Astrocyte (in vitro differentiated cells and primary cell): Measurements from ENCODE around the gene SLC5A2. TPM values are rescaled to one million over a fixed set of nuclear protein-coding genes. Genes with fewer than 3 reads are reported as not detected.

Source experiments
- DNase-seq: peaks from one replicate; pipeline ENCODE4 v3.0.0-alpha.2; 2010; ENCODE audit warnings: low read depth
- FAIRE-seq: peaks from 2 replicates; lab custom pipeline; 2011; peaks lifted over from hg19 to GRCh38; lab: Jason Lieb, UNC
- H2AFZ ChIP-seq: 2 replicates; pipeline ENCODE4 v1.6.0; 2012; ENCODE audit warnings: low read depth, low read length, inconsistent platforms
- H3K27ac ChIP-seq: 2 replicates; pipeline ENCODE4 v1.5.1; 2011; ENCODE audit warnings: low read depth, low read length, inconsistent platforms
- H3K27me3 ChIP-seq: 2 replicates; pipeline ENCODE4 v1.6.0; 2011; ENCODE audit warnings: low read length, inconsistent platforms; ENCODE audit not compliant: insufficient read depth
- H3K36me3 ChIP-seq: 2 replicates; pipeline ENCODE4 v1.5.1; 2011; ENCODE audit warnings: low read length, inconsistent platforms; ENCODE audit not compliant: insufficient read depth
- H3K4me1 ChIP-seq: 2 replicates; pipeline ENCODE4 v1.5.1; 2011; ENCODE audit warnings: low read length, inconsistent platforms; ENCODE audit not compliant: insufficient read depth
- H3K4me2 ChIP-seq: 2 replicates; pipeline ENCODE4 v1.6.0; 2012; ENCODE audit warnings: low read length, inconsistent platforms
- H3K4me3 ChIP-seq: 2 replicates; pipeline ENCODE4 v1.5.1; 2011; ENCODE audit warnings: low read depth, mild to moderate bottlenecking, low read length, inconsistent platforms; ENCODE audit not compliant: insufficient read depth
- H3K79me2 ChIP-seq: 2 replicates; pipeline ENCODE4 v1.6.0; 2012; ENCODE audit warnings: mild to moderate bottlenecking, low read length, inconsistent platforms; ENCODE audit not compliant: insufficient read depth
- H3K9ac ChIP-seq: 2 replicates; pipeline ENCODE4 v1.6.0; 2012; ENCODE audit warnings: mild to moderate bottlenecking, low read length, inconsistent platforms
- H3K9me3 ChIP-seq: 2 replicates; pipeline ENCODE4 v1.5.1; 2012; ENCODE audit warnings: low read depth, mild to moderate bottlenecking, low read length, inconsistent platforms; ENCODE audit not compliant: insufficient read depth
- H4K20me1 ChIP-seq: 2 replicates; pipeline ENCODE4 v1.6.0; 2012; ENCODE audit warnings: low read length, inconsistent platforms; ENCODE audit not compliant: insufficient read depth
- H3K27ac Mint-ChIP-seq: one replicate; pipeline ENCODE4 v1.8.0; 2021; ENCODE audit warnings: mild to moderate bottlenecking, mixed read lengths; ENCODE audit not compliant: unreplicated experiment
- H3K27me3 Mint-ChIP-seq: one replicate; pipeline ENCODE4 v1.8.0; 2021; ENCODE audit warnings: low read depth, mixed read lengths; ENCODE audit not compliant: unreplicated experiment
- H3K36me3 Mint-ChIP-seq: one replicate; pipeline ENCODE4 v1.8.0; 2021; ENCODE audit warnings: low read depth, mixed read lengths; ENCODE audit not compliant: unreplicated experiment
- H3K4me1 Mint-ChIP-seq: one replicate; pipeline ENCODE4 v1.8.0; 2021; ENCODE audit warnings: low read depth, mixed read lengths; ENCODE audit not compliant: unreplicated experiment
- H3K4me3 Mint-ChIP-seq: one replicate; pipeline ENCODE4 v1.8.0; 2021; ENCODE audit warnings: mild to moderate bottlenecking, moderate library complexity, mixed read lengths; ENCODE audit not compliant: unreplicated experiment
- H3K9me3 Mint-ChIP-seq: one replicate; pipeline ENCODE4 v1.8.0; 2021; ENCODE audit warnings: mild to moderate bottlenecking, mixed read lengths; ENCODE audit not compliant: unreplicated experiment
- CTCF ChIP-seq: IDR thresholded peaks from 2 replicates; pipeline ENCODE4 v1.5.1; 2011; ENCODE audit warnings: low read depth, mild to moderate bottlenecking, inconsistent platforms, low read length, moderate library complexity; ENCODE audit not compliant: insufficient read depth
- EZH2 ChIP-seq: IDR thresholded peaks from 2 replicates; pipeline ENCODE4 v1.6.1; 2012; ENCODE audit warnings: mild to moderate bottlenecking, low read length, inconsistent platforms; ENCODE audit not compliant: insufficient read depth
- total RNA-seq: library from RNA; stranded (reverse); gene quantifications from 2 replicates; pipeline ENCODE4 v1.2.1, GENCODE V29; 2021

SLC5A2 gene
- total RNA-seq, 1 donor from 2014 or later, result not detected

DNA sequence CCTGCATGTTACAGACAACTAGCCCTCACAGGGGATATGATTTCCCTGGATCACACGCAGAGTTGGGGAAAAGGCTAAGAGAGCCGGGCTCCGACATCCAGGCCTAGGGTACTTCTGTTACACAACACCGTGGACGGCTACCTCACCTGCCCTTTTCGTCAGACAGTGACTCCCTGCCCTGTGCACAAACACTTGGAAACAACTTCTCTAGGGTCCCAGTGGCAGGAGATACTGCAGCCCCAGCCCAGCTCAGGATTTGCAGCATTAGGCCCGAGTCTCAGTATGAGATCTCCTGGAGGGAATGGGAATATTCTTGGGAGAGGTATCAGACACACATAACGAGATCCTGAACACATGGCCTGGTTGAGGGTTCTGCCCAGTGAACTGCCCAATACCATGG, 17.0 kb downstream of the SLC5A2 start:
- no peaks in the 10 kb centered on the region for H3K9me3 Mint-ChIP-seq
- Histone ChIP-seq H3K4me1 (no peaks in the 10 kb centered on the region), H2AFZ (no peak overlapping the region), H3K4me3 (no peak overlapping the region), H3K4me2 (no peak overlapping the region), H3K9me3 (no peaks in the 10 kb centered on the region), H3K27me3 (no peaks in the 10 kb centered on the region), H3K36me3 (peaks cover 15% of the 10 kb centered on the region), H3K9ac (no peak overlapping the region), H3K27ac (no peak overlapping the region), H3K79me2 (peaks cover 5% of the 10 kb centered on the region), H4K20me1 (peaks cover 15% of the 10 kb centered on the region)
- FAIRE-seq, result no peak
- H3K4me3 Mint-ChIP-seq, result no peak overlapping the region
- DNase-seq, result no peak
- no peak overlapping the region for H3K27ac Mint-ChIP-seq
- peaks cover 14% of the 10 kb centered on the region for H3K4me1 Mint-ChIP-seq
- TF ChIP-seq EZH2, result no peak
- peaks cover 20% of the 10 kb centered on the region for H3K36me3 Mint-ChIP-seq
- H3K27me3 Mint-ChIP-seq, result no peaks in the 10 kb centered on the region

- H3K4me3 Mint-ChIP-seq, result no peak overlapping the region
These were observed 18.5 kb downstream of the SLC5A2 start for GRCh38 chr16:31501226-31501965.

DNA sequence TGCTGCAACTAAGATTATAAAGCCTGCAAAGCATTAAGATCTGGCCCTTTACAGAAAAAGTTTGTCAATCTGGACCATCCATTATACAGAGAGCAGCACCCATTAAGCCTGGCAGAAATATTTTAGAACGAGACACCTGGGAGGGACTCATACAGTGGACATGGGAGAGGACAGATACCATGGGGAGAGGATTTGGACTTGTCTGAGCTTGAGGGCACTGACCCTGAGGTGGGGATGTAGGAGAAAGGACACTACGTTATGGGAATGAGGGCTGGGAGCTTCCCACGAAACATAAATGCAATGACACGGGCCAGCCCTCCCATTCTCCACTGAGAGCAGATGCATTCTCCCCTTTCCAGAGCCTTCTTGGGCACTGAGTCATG, 19.0 kb downstream of the SLC5A2 start:
- peaks cover 14% of the 10 kb centered on the region for H3K4me1 Mint-ChIP-seq
- Histone ChIP-seq H3K27me3 (no peaks in the 10 kb centered on the region), H3K4me3 (no peak overlapping the region), H3K9ac (no peak overlapping the region), H4K20me1 (peaks cover 15% of the 10 kb centered on the region), H3K4me2 (no peak overlapping the region), H3K4me1 (peaks cover 2% of the 10 kb centered on the region), H3K9me3 (no peaks in the 10 kb centered on the region), H3K36me3 (peaks cover 15% of the 10 kb centered on the region), H3K27ac (no peak overlapping the region), H3K79me2 (peaks cover 15% of the 10 kb centered on the region), H2AFZ (no peak overlapping the region)
- no peaks in the 10 kb centered on the region for H3K9me3 Mint-ChIP-seq
- H3K4me3 Mint-ChIP-seq, result no peak overlapping the region
- FAIRE-seq (no peak), DNase-seq (no peak)
- H3K27ac Mint-ChIP-seq, result no peak overlapping the region
- peaks cover 20% of the 10 kb centered on the region for H3K36me3 Mint-ChIP-seq
- no peak for TF ChIP-seq EZH2
- no peak for TF ChIP-seq CTCF
- H3K27me3 Mint-ChIP-seq, result no peaks in the 10 kb centered on the region

More at GRCh38 chr16:31501226-31501965, 18.5 kb downstream of the SLC5A2 start:
- no peaks in the 10 kb centered on the region for H3K4me1 ChIP-seq
- no peaks in the 10 kb centered on the region for H3K9me3 ChIP-seq
- H3K79me2 ChIP-seq, result peaks cover 11% of the 10 kb centered on the region
- Mint-ChIP-seq H3K27me3 (no peaks in the 10 kb centered on the region), H3K36me3 (peaks cover 20% of the 10 kb centered on the region), H3K4me1 (peaks cover 14% of the 10 kb centered on the region), H3K27ac (no peak overlapping the region), H3K9me3 (no peaks in the 10 kb centered on the region)
- no peaks in the 10 kb centered on the region for H3K27me3 ChIP-seq
- H3K9ac ChIP-seq, result no peak overlapping the region
- H3K27ac ChIP-seq, result no peak overlapping the region
- H3K36me3 ChIP-seq, result peaks cover 15% of the 10 kb centered on the region
- H4K20me1 ChIP-seq, result peaks cover 15% of the 10 kb centered on the region
- TF ChIP-seq CTCF (no peak), EZH2 (no peak)
- no peak overlapping the region for H2AFZ ChIP-seq
- no peak overlapping the region for H3K4me3 ChIP-seq
- no peak for FAIRE-seq
- no peak overlapping the region for H3K4me2 ChIP-seq
- DNase-seq, result no peak
